IMR-90 (cell line): ENCODE data around the gene KIF16B. TPM values are rescaled to one million over a fixed set of nuclear protein-coding genes. Genes with fewer than 3 reads are reported as not detected.

Experiments used
- ATAC-seq: fragments of 200-7000 bp; cut with Tn5 transposase; 2 replicates; pipeline ENCODE4 v1.9.1; 2020; ENCODE audit warnings: low read depth, mild to moderate bottlenecking, moderate library complexity
- BruUV-seq: library from RNA; stranded (reverse); fragments of 400-500 nt; replicated peaks from 2 replicates; lab custom pipeline; 2021; lab: Mats Ljungman, UMichigan
- CTCF ChIA-PET: fragments of 300-600 bp; formaldehyde crosslinking; extraction: SDS; loops from one replicate; lab custom pipeline; 2021; ENCODE audit warnings: antibody characterized with exemption; lab: Yijun Ruan, JAX
- POLR2A ChIA-PET: fragments of 300-600 bp; sonication (Branson Sonifier 250); formaldehyde crosslinking; loops from one replicate; lab custom pipeline; 2022; ENCODE audit warnings: antibody characterized with exemption; ENCODE audit not compliant: unreplicated experiment; lab: Charles Lee
- DNase-seq: peaks from one replicate; pipeline ENCODE4 v3.0.0; 2013
- H2AFZ ChIP-seq: replicated peaks from 2 replicates; pipeline ENCODE3; 2013; ENCODE audit warnings: low read length, mild to moderate bottlenecking; ENCODE audit not compliant: poor library complexity
- H2AK5ac ChIP-seq: 2 replicates; pipeline ENCODE4 v1.6.1; 2013; ENCODE audit warnings: low read depth, low read length, inconsistent platforms
- H2AK9ac ChIP-seq: replicated peaks from 2 replicates; pipeline ENCODE3; 2013; ENCODE audit warnings: mild to moderate bottlenecking, low read depth, low read length, moderate library complexity; ENCODE audit not compliant: poor library complexity
- H2BK120ac ChIP-seq: 2 replicates; pipeline ENCODE4 v1.6.1; 2013; ENCODE audit warnings: low read depth, low read length, inconsistent platforms
- H2BK15ac ChIP-seq: 3 replicates; pipeline ENCODE4 v1.6.1; 2013; ENCODE audit warnings: low read depth, low read length, inconsistent platforms
- H2BK20ac ChIP-seq: 2 replicates; pipeline ENCODE4 v1.6.1; 2013; ENCODE audit warnings: low read depth, mild to moderate bottlenecking, inconsistent platforms, low read length, moderate library complexity
- H2BK5ac ChIP-seq: 2 replicates; pipeline ENCODE4 v1.6.1; 2013; ENCODE audit warnings: mild to moderate bottlenecking, low read depth, low read length, inconsistent platforms; ENCODE audit not compliant: poor library complexity, severe bottlenecking
- H3K14ac ChIP-seq: replicated peaks from 2 replicates; pipeline ENCODE4 v1.6.1; 2013; ENCODE audit warnings: low read depth, low read length, inconsistent platforms
- H3K18ac ChIP-seq: 2 replicates; pipeline ENCODE4 v1.6.1; 2013; ENCODE audit warnings: low read depth, low read length, control low read depth
- H3K23ac ChIP-seq: 2 replicates; pipeline ENCODE4 v1.6.1; 2013; ENCODE audit warnings: low read depth, low read length, inconsistent platforms
- H3K27ac ChIP-seq: 2 replicates; pipeline ENCODE4 v1.5.1; 2013; ENCODE audit warnings: mild to moderate bottlenecking, control low read depth, low read length; ENCODE audit not compliant: insufficient read depth
- H3K27me3 ChIP-seq: 2 replicates; pipeline ENCODE4 v1.6.1; 2013; ENCODE audit warnings: low read length; ENCODE audit not compliant: control insufficient read depth, insufficient read depth
- H3K36me3 ChIP-seq: 2 replicates; pipeline ENCODE4 v1.6.1; 2013; ENCODE audit warnings: low read length, mixed read lengths; ENCODE audit not compliant: control insufficient read depth, insufficient read depth
- H3K4ac ChIP-seq: 2 replicates; pipeline ENCODE4 v1.6.1; 2013; ENCODE audit warnings: low read depth, low read length, inconsistent platforms
- H3K4me1 ChIP-seq: 2 replicates; pipeline ENCODE4 v1.6.1; 2013; ENCODE audit warnings: low read length, mixed read lengths; ENCODE audit not compliant: control insufficient read depth, insufficient read depth
- H3K4me2 ChIP-seq: 2 replicates; pipeline ENCODE4 v1.6.1; 2013; ENCODE audit warnings: low read depth, mild to moderate bottlenecking, control low read depth, low read length, moderate library complexity
- H3K4me3 ChIP-seq: 2 replicates; pipeline ENCODE4 v1.5.1; 2013; ENCODE audit warnings: low read depth, mild to moderate bottlenecking, control low read depth, low read length, moderate library complexity; ENCODE audit not compliant: insufficient read depth
- H3K56ac ChIP-seq: 2 replicates; pipeline ENCODE4 v1.6.1; 2013; ENCODE audit warnings: low read length, inconsistent platforms; ENCODE audit not compliant: insufficient read depth; ENCODE audit errors: extremely low read depth
- H3K79me1 ChIP-seq, 2 experiments: 2 replicates each; pipeline ENCODE4 v1.6.1; 2013; ENCODE audit warnings: low read length in 2 of 2, inconsistent platforms in 1 of 2, low read depth in 1 of 2
- H3K9ac ChIP-seq: 2 replicates; pipeline ENCODE4 v1.6.1; 2013; ENCODE audit warnings: low read depth, low read length, control low read depth
- H3K9me1 ChIP-seq: 2 replicates; pipeline ENCODE4 v1.6.1; 2013; ENCODE audit warnings: low read length, inconsistent platforms; ENCODE audit not compliant: insufficient read depth
- H3K9me3 ChIP-seq: 2 replicates; pipeline ENCODE4 v1.6.1; 2013; ENCODE audit warnings: low read length; ENCODE audit not compliant: control insufficient read depth, insufficient read depth
- H4K20me1 ChIP-seq: 2 replicates; pipeline ENCODE4 v1.6.1; 2013; ENCODE audit warnings: low read length, inconsistent platforms; ENCODE audit not compliant: insufficient read depth
- H4K5ac ChIP-seq: 2 replicates; pipeline ENCODE4 v1.6.1; 2013; ENCODE audit warnings: mild to moderate bottlenecking, low read depth, low read length, control low read depth
- H4K8ac ChIP-seq, 2 experiments: 2 replicates each; pipeline ENCODE4 v1.6.1; 2013; ENCODE audit warnings: low read depth in 2 of 2, low read length in 2 of 2, control low read depth in 1 of 2, inconsistent platforms in 1 of 2
- H4K91ac ChIP-seq: 2 replicates; pipeline ENCODE4 v1.6.1; 2013; ENCODE audit warnings: low read depth, low read length, inconsistent platforms; ENCODE audit not compliant: insufficient read depth
- BHLHE40 ChIP-seq: fragments of 150-350 bp; IDR thresholded peaks from 2 replicates; pipeline ENCODE4 v1.6.1; 2016; ENCODE audit warnings: mild to moderate bottlenecking, low read depth, low read length
- MAZ ChIP-seq: IDR thresholded peaks from 2 replicates; pipeline ENCODE4 v1.6.1; 2012; ENCODE audit warnings: low read depth, mild to moderate bottlenecking, low read length, improper control_type of control experiment, moderate library complexity, borderline replicate concordance
- MXI1 ChIP-seq: IDR thresholded peaks from 2 replicates; pipeline ENCODE4 v1.6.1; 2012; ENCODE audit warnings: low read depth, mild to moderate bottlenecking, low read length, moderate library complexity, borderline replicate concordance
- POLR2A ChIP-seq: IDR thresholded peaks from 2 replicates; pipeline ENCODE4 v1.6.1; 2012; ENCODE audit warnings: mild to moderate bottlenecking, low read depth, low read length
- RCOR1 ChIP-seq: IDR thresholded peaks from 2 replicates; pipeline ENCODE4 v1.6.1; 2012; ENCODE audit warnings: mild to moderate bottlenecking, low read length, improper control_type of control experiment; ENCODE audit not compliant: insufficient replicate concordance
- WGBS, 2 experiments: methylation state at CpG; one replicate each; pipeline versions ENCODE4 v1.1.5 to v1.1.7; 2013; ENCODE audit warnings: missing lambda C conversion rate in 2 of 2; ENCODE audit not compliant: insufficient read length in 1 of 2; ENCODE audit errors: extremely low coverage in 2 of 2; 5-methylcytosine and 5-hydroxymethylcytosine counted together
- dilution Hi-C: fragments of 300-500 bp; cut with HindIII; formaldehyde crosslinking; loops from one replicate; pipeline ENCODE4 v1.14.3; 2018; ENCODE audit warnings: low sequenced_read_pairs; ENCODE audit not compliant: unreplicated experiment
- in situ Hi-C: fragments of 300-500 bp; cut with MboI; formaldehyde crosslinking; loops from 3 replicates; pipeline ENCODE4 v1.14.3; 2019; ENCODE audit warnings: low sequenced_read_pairs, inconsistent platforms, mixed read lengths
- intact Hi-C: fragments of 100-400 bp; cut with micrococcal nuclease; formaldehyde crosslinking; loops from 2 replicates; pipeline ENCODE4 v1.10.0; 2022
- polyA plus RNA-seq, 3 experiments: library from polyadenylated mRNA; depleted of rRNA; stranded (reverse); fragments of >200 nt; gene quantifications; 2 replicates each; pipeline ENCODE4 v1.2.3, GENCODE V29; 2012; ENCODE audit warnings: low replicate concordance in 1 of 3
- total RNA-seq: library from RNA; depleted of rRNA; stranded (reverse); fragments of >200 nt; gene quantifications from 2 replicates; pipeline ENCODE4 v1.2.3, GENCODE V29; 2012

Gene KIF16B
- total and polyA plus RNA-seq, 2 of the 4 experiments (the other 2 are of a cell fraction) = 4.7 to 10.0 TPM

DNA sequence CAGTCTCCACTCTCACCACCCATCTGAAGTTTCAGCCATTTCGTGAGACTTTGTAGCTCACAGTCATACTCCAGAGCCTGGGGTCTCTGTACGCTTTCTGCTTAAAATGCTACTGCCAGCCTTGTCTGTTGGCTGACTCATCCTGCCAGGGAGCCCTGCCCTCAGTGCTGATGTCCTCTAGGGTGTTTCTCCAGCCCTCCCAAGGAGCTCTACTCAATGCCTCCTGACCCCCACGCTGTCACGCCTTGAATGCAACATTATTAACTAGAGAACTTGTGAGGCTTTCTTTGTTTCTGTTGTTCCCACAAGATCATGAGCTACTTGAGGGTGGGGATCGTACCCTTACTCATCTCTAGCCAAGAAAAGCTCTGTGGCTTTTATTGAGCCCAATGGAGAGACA is 20.1 kb downstream of the KIF16B start:
- CTCF ChIA-PET = no interaction called here
- no peak overlapping the region for H3K18ac ChIP-seq

More for the DNA sequence above, 20.1 kb downstream of the KIF16B start:
- Histone ChIP-seq H3K79me1 (peaks cover 5 to 9% of the 10 kb centered on the region in 2 experiments; a peak in 3 of 4 replicates), H3K36me3 (no peaks in the 10 kb centered on the region), H3K4ac (no peak overlapping the region), H4K20me1 (peaks cover under 1% of the 10 kb centered on the region; the same call in 1 of the 2 replicates), H3K27ac (no peak overlapping the region), H2AFZ (no peak overlapping the region), H2AK9ac (no peak overlapping the region), H3K27me3 (no peaks in the 10 kb centered on the region), H2BK15ac (no peak overlapping the region), H4K91ac (no peak overlapping the region), H2BK20ac (no peak overlapping the region), H3K14ac (no peak overlapping the region), H3K9me3 (no peaks in the 10 kb centered on the region), H2BK5ac (no peak overlapping the region), H2AK5ac (no peak overlapping the region), H3K9ac (no peak overlapping the region), H4K8ac (no peak overlapping the region), H3K4me3 (no peak overlapping the region), H2BK120ac (no peak overlapping the region), H3K56ac (no peak overlapping the region), H3K4me2 (no peak overlapping the region), H4K5ac (no peak overlapping the region), H3K23ac (no peak overlapping the region), H3K4me1 (peaks cover 10% of the 10 kb centered on the region), H3K9me1 (peaks cover 10% of the 10 kb centered on the region)
- no peak for TF ChIP-seq BHLHE40
- TF ChIP-seq RCOR1 = no peak
- no peak for TF ChIP-seq POLR2A
- no peak for TF ChIP-seq MAZ
- no peak for TF ChIP-seq MXI1
- WGBS, 2 experiments = 100% methylated on average over 2 of the region's 5 CpGs; no CpG with 5 or more reads in 1 of the 2 experiments
- intact Hi-C loops (no loop called here), dilution Hi-C loops (no loop called here), in situ Hi-C loops (no loop called here)
- no TSS peak for BruUV-seq
- ATAC-seq (no peak), DNase-seq (no peak)
- POLR2A ChIA-PET = no interaction called here
